Dermis blood vessel endothelial cell (primary cell): Measurements from ENCODE around the gene SNAPC4. TPM values are rescaled to one million over a fixed set of nuclear protein-coding genes. Genes with fewer than 3 reads are reported as not detected.
A peak's percentile ranks its signal among the peaks of the same experiment; 100 is the strongest.
"Not testable (repeated sequence)": the region's sequence is repeated elsewhere in the genome, so short reads cannot be mapped to it uniquely, and the experiment has no call there.

Experiments used
- DNase-seq: peaks from one replicate; pipeline ENCODE4 v3.0.0; 2010
- total RNA-seq: library from RNA; depleted of rRNA; stranded (reverse); fragments of >200 nt; gene quantifications from 2 replicates; pipeline ENCODE4 v1.2.3, GENCODE V29; 2014

SNAPC4 gene
- total RNA-seq, 1 donor from 2014 or later = 10.2 TPM

DNA sequence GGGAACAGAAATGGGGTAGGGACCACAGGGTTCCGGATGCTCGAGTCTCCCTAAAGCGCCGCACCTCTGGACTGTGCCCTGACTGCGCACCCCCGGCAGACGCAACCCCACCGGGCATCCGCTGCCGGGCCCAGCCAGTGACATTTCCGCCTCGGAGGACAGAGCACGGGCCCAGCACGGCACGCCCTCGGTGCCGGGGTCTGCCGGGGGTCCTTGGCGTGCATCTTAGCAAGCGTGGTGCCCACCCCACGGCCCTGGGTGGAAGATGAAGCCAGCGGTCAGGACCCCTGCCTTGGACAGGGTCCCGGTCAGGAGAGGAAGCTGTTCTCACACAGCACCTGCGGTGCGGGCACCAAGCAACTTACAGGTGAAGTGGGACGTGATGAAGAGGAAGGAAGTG is 32.6 kb upstream of the SNAPC4 start:
- no peak for DNase-seq

GRCh38 chr9:136431782-136432350 is 31.9 kb upstream of the SNAPC4 start:
- no peak for DNase-seq

GRCh38 chr9:136430588-136431234 is 30.7 kb upstream of the SNAPC4 start:
- no peak for DNase-seq

DNA sequence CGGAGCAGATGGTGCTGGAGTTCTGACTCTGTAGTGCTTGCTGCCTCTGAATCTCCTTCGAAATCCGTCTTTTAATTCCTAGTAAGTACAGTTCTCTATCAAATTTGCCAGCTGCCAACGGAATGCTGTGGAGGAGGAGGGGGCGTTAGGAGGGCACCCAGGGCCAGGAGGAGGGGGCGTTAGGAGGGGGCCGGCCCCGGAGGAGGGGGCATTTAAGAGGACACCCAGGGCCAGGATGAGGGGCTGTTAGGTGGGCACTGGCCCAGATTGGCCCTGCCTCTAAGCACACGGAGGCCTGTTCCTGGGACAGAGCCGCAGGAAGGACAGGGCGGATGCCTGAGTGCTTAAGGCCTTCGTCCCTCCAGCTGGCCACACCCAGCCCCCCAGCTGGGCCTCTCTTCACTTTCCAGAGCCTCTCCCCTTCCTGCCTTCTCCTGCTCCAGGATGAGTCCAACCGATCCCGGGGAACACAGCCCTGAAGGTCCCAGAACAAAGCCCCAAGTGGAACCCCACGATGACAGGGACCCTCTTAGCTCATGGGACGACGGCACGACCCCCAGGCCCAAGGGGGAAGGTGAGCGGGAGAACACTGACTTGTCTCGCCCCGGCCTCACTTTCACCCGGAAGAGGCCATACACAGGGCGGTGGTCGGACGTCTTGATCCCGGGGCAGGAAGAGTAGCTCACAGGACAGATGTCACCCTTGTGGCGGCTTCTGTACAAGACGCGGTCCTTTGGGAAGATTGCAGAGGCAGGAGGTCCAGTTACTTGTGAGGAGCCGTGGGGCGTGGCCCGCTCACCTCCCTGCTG is 29.9 kb upstream of the SNAPC4 start:
- no peak for DNase-seq

DNA sequence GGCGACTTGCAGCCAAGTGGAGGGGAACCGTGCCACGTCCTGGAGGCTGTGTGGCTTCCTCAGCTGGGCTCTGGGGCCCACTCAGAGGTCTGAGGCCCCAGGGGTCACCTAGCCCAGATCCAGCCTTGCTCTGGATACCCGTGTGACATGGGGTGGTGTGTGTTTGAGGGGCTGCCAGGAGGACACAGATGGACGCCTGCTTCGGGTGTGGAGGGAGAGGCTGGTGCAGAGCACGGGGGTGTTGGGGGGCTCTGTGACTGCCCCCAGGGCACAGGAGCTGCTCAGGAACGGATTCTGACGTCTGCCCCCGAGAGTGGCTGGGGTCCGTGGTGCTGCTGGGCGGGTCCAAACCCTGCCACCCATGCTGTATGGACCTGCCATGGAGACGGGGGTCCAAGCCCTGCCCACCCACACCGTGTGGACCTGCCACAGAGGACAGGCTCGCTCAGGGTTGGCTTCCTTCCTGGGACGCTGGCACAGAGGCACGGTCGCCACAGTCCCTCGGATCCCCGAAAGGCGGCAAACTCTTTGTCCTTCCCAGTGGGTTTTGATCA is 29.2 kb upstream of the SNAPC4 start:
- DNase-seq = no peak

DNA sequence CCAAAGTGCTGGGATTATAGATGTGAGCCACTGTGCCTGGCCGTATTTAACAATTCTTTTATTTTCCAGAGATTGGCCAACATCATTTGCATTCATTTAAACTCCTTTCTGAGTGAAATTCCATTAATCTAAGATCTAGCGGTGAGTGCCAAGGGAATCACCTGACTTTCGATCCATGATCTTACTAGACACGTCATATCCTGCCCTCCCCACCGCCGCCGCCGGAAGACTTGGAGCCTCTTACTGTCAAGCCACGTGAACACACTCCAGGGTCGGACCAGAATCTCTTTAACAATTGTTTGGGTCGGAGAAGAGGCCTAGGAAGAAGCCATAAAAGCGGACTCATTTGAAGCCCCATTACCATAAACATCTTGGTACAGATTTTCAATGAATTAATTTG is 26.8 kb upstream of the SNAPC4 start:
- peak; percentile 63 for DNase-seq

DNA sequence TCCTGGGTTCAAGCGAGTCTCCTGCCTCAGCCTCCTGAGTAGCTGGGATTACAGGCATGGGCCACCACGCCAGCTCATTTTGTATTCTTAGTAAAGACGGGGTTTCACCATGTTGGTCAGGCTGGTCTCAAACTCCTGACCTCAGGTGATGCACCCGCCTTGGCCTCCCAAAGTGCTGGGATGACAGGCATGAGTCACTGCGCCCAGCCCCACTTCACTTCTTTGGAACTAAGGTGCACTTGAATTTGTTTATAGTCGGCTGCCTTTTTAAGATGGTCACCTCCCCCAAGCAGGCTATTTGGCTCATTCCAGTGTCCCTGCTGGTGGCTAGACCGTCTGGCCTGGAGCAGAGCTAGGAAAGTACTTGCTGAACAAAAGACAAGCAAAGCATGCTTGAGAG is 25.4 kb upstream of the SNAPC4 start:
- not testable (repeated sequence) for DNase-seq

DNA sequence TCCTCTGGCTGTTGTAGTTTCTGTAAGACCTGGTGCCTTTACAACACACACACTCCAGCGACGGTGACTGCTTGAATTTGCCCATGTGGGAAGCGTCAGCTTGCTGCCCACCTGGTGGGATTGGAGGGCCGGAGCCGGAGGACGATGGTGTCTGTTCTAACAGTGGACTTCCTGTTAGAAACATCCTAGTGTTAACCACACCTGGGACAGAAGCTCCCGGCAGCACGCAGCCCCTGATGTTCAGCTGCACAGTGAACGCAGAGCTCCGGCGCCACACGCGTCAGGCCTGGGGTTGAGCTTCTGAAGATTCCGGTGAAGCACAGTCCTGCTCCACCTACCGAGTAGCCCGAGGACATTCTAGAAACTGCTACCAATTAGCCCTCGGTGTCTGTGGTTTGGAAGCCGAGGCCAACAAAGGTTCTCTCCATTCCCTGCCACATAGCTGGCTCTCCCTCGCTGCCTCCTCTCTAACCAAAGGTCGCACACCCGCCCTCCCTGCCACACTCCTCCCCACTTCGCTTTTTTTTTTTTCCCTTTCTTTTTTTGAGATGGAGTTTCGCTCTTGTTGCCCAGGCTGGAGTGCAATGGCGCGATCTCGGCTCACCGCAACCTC is 24.9 kb upstream of the SNAPC4 start:
- DNase-seq = no peak

DNA sequence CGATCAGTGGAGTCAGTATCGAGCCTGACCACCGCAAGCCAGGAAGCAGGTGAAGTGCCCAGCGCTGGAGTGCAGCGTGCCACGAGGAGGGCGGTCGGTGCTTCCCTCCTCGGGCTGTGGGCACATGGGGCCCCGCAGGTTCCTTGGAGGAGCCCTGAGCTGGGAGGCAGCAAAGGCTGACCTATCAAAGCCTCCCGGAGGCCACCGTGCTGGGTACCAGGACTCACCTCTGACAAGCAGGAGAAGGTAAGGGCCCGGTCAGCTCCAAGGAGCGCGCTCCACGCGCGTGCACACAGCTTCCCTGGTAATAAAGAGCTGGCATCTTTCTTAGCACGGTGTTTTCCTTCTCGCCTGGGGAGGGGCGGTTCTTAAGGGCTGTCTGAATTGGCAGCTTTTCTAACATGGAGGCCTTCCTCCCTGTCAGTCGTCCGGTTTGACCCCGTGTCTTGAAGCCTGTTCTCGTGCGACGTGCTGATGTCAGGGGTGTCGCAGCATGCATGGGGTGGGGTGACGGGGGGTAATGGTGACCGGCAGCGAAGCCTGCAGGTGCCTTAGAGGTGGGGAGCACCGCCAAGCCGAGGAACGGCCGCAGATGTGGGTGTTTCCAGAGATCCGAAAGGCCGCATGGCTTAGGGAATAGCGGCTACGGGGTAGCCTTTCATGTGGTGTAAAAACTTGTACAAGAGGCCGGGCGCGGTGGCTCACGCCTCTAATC is 23.6 kb upstream of the SNAPC4 start:
- no peak for DNase-seq

DNA sequence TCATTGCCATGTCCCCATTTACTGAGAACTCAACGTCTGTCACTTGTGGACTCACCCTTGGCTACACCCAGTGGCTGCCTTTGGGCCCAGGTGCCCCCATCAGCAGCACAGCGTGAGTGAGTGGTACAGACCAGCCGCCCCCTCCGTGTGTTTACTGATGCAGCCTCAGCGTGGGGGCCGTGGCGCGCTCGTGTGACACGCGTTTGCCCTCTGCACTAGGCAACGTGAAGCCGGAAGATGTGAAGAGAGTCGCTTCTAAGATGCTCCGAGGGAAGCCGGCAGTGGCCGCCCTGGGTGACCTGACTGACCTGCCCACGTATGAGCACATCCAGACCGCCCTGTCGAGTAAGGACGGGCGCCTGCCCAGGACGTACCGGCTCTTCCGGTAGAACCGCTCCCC is 22.9 kb upstream of the SNAPC4 start:
- no peak for DNase-seq

DNA sequence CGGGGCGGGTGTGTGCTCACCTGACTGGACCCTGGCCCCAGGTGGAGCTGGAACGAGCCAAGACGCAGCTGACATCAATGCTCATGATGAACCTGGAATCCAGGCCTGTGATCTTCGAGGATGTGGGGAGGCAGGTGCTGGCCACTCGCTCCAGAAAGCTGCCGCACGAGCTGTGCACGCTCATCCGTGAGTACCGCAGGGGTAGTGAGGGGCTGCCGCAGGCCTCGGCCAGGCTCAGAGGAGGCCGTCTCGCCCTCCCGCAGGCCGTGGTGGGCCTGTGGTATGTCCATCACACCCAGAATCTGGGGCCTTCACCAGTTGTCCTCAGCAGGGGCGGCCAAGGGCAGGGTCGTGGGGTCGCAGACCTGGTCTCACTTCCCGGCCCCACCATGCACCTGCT is 21.8 kb upstream of the SNAPC4 start:
- no peak for DNase-seq

DNA sequence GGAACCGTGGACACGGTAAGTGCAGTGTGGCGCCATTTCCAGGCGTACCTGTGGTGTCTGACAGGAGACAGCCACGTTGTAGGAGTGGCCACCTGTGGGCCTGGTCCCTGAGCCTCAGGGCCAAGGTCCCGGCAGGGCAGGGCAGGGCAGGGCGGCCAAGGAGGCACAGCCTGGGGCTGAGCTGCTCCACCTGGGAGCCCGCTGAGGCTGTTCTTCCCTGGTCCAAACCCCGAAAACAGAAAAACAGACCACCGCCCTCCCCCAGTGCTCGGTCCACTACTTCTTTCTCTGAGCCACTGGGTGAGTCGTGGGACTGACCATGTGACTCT is 19.1 kb upstream of the SNAPC4 start:
- DNase-seq = no peak

DNA sequence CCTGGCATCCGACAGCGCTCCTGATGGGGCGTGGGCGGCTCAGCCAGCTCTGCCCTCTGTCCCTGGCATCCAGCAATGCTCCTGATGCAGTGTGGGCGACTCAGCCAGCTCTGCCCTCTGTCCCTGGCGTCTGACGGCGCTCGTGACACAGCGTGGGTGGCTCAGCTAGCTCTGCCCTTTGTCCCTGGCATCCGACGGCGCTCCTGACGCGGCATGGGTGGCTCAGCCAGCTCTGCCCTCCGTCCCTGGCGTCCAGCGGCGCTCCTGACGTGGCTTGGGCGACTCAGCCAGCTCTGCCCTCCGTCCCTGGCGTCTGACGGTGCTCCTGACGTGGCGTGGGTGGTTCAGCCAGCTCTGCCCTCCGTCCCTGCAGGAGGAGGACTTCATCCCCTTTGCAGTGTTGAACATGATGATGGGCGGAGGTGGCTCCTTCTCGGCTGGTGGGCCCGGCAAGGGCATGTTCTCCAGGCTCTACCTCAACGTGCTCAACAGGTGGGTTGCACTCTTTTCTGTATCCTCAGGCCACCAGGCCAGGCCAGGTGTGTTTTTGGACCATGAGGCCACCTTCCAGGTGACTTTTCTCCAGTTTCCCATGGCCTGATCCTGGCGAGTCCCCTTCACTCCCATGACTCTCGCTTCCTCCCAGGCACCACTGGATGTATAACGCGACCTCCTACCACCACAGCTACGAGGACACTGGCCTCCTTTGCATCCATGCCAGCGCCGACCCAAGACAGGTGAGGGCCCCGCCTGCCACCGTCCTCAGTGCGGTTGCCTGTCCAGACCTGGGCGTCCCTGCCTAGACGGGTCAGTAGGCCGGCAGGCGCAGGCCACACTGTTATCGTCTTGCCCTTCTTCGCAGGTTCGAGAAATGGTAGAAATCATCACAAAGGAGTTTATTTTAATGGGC is 18.5 kb upstream of the SNAPC4 start:
- DNase-seq = no peak

DNA sequence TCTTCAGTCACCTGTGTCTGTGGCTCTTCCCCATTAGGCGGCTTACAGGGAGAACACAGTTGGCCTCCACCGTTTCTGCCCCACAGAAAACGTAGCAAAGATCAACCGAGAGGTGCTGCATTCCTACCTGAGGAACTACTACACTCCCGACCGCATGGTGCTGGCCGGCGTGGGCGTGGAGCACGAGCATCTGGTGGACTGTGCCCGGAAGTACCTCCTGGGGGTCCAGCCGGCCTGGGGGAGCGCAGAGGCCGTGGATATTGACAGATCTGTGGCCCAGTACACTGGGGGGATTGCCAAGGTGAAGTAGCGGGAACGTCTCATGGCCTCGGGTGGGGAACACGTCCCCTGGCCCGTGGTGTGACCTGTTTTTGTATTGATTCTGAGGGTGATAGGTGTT is 16.9 kb upstream of the SNAPC4 start:
- no peak for DNase-seq

DNA sequence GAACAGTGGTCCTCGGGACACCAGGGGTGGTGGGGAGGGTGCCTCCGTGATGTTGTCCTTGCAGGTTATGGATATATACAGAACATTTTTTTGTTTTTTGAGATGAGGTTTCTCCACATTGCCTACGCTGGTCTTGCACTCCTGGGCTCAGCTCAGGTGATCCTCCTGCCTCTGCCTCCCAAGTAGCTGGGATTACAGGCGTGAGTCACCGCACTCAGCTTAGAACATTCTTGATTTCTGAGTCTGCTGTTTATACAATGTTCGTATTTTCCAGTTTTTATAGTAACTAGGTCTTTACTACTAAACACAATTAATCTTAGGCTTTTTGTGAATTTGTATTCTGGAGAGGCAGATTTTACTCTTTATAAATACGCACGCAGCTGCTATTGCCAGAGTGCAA is 16.5 kb upstream of the SNAPC4 start:
- DNase-seq = no peak

- no peak for DNase-seq
Observed at GRCh38 chr9:136412962-136413361, 13.0 kb upstream of the SNAPC4 start.

DNA sequence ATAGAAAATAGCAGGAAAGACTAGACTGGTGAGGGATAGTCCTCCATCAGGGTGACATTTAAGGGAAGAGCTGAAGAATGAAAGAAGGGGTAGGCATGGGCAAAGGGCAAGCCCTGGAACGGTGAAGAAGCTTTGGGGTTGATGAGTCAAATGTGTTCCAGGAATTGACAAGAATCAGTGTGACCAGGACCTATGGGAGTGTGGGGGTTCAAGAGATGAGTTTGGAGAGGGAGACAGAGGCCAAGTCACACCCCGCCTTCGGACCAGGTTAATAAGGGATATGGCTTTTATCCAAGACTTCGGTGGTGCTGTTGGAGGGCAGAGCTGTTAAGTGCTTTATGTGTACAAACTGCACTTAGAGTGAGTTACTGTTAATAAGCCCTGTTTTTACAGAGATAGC is 11.4 kb upstream of the SNAPC4 start:
- no peak for DNase-seq

- DNase-seq = peak; percentile 94
Observed at GRCh38 chr9:136410500-136411287, 10.7 kb upstream of the SNAPC4 start, which contains the start of the genes ENTR1 and PMPCA. Gene ENTR1 (minus strand): TSS chr9:136410614. CDS start chr9:136410397, 217 bp downstream. Gene PMPCA (plus strand): TSS chr9:136410658. CDS start chr9:136410669, 11 bp downstream.

GRCh38 chr9:136409557-136410455 is 9.8 kb upstream of the SNAPC4 start:
- peak; percentile 54 for DNase-seq
